IPS-15b (cell line): ENCODE results near the gene KDM4C.

Experiments used
- H3K27me3 ChIP-seq: one replicate; pipeline ENCODE4 v1.6.1; 2013; ENCODE audit warnings: low read length; ENCODE audit not compliant: control insufficient read depth, insufficient read depth
- H3K36me3 ChIP-seq: one replicate; pipeline ENCODE4 v1.6.1; 2013; ENCODE audit warnings: low read length; ENCODE audit not compliant: control insufficient read depth, insufficient read depth
- H3K4me1 ChIP-seq: one replicate; pipeline ENCODE4 v1.6.1; 2013; ENCODE audit warnings: mild to moderate bottlenecking, low read length; ENCODE audit not compliant: control insufficient read depth, insufficient read depth
- H3K4me3 ChIP-seq: one replicate; pipeline ENCODE4 v1.5.1; 2013; ENCODE audit warnings: low read depth, low read length
- H3K9ac ChIP-seq: one replicate; pipeline ENCODE4 v1.6.1; 2013; ENCODE audit warnings: low read depth, mild to moderate bottlenecking, low read length
- H3K9me3 ChIP-seq: one replicate; pipeline ENCODE4 v1.6.1; 2013; ENCODE audit warnings: mild to moderate bottlenecking, low read length; ENCODE audit not compliant: control insufficient read depth, insufficient read depth

KDM4C gene

DNA sequence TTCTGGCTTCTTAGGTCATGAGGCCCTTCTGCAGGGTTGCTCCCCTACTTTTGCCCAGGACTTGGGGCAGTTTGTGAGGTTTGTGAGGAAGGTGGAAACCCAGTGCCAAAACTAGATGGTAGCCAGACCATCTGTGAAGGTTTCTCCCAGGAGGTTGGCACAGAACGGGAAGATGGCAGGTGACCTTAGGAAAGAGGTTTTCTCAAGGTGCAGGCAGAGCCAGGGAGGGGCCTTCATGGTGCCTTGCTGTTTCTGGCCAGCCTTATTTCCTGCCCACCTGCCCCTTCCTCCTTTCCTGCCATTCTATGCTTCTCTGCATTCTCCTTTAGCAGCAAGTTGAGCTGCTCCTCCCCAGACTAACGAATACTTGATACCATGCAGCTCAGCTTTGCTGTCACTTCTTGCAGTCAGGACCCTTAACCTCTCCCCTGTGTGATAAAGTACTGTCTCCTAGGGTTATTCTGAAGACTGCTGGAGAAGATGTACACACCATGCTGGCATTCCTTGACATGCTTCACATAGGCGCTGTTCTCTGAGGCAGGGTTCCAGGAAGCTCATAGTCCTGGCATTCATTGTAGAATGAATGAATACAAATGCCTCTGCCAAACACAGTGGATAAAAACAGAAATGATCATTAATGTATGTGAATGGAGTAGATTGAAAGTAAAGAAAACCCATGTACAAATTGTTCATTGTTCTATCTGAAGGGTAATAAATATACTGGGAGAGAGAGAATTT lies 154.3 kb downstream of the KDM4C start:
- Histone ChIP-seq H3K9ac (no peak overlapping the region), H3K36me3 (no peaks in the 10 kb centered on the region), H3K4me1 (peaks cover under 1% of the 10 kb centered on the region), H3K9me3 (no peaks in the 10 kb centered on the region), H3K27me3 (no peaks in the 10 kb centered on the region), H3K4me3 (no peak overlapping the region)

- Histone ChIP-seq H3K9me3 (no peaks in the 10 kb centered on the region), H3K4me3 (no peak overlapping the region), H3K9ac (no peak overlapping the region), H3K27me3 (no peaks in the 10 kb centered on the region), H3K36me3 (no peaks in the 10 kb centered on the region), H3K4me1 (no peaks in the 10 kb centered on the region)
Measured at GRCh38 chr9:6915635-6916034, 157.9 kb downstream of the KDM4C start.

DNA sequence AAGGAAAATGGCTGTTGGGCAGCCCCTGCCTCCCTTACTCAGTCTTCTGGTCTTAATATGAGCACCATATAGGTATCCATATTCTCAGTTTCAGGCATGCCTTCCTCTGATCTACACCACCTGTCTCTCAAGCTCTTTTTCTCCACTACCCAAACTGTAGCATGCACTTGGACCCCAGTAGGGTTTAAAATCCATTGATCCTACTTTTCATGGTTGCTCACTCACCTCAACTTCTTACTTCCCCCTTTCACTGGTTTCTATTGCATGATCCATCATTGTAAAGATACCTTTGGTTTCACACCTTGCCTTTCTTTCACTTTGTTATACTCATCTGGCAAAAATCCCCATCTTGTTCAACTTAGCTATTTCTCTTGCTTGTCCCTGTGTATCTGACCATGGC lies 159.4 kb downstream of the KDM4C start:
- Histone ChIP-seq H3K9ac (no peak overlapping the region), H3K9me3 (no peaks in the 10 kb centered on the region), H3K4me3 (no peak overlapping the region), H3K36me3 (no peaks in the 10 kb centered on the region), H3K4me1 (no peaks in the 10 kb centered on the region), H3K27me3 (no peaks in the 10 kb centered on the region)

DNA sequence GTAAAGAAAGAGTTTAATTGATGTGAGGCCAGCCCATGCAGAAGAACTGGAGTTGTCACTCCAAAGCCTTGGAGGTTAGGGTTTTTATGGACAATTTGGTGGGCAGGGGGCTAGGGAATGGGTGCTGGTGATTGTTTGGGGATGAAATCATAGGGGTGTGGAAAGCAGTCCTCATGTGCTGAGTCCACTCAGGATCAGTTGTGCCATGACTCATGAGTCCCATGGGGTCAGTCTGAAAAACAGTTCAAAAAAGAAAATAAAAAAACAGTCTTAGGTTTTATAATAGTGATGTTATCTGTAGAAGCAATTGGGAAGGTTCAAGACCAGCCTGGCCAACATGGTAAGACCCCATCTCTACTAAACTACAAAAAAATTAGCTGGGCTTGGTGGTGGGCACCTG lies 162.3 kb downstream of the KDM4C start:
- Histone ChIP-seq H3K4me1 (no peaks in the 10 kb centered on the region), H3K36me3 (no peaks in the 10 kb centered on the region), H3K9me3 (no peaks in the 10 kb centered on the region), H3K9ac (no peak overlapping the region), H3K27me3 (no peaks in the 10 kb centered on the region), H3K4me3 (no peak overlapping the region)

GRCh38 chr9:6921315-6921714 lies 163.5 kb downstream of the KDM4C start:
- Histone ChIP-seq H3K9ac (no peak overlapping the region), H3K4me3 (no peak overlapping the region), H3K27me3 (no peaks in the 10 kb centered on the region), H3K36me3 (no peaks in the 10 kb centered on the region), H3K9me3 (no peaks in the 10 kb centered on the region), H3K4me1 (no peaks in the 10 kb centered on the region)

GRCh38 chr9:6922124-6922676 lies 164.4 kb downstream of the KDM4C start:
- Histone ChIP-seq H3K9me3 (no peaks in the 10 kb centered on the region), H3K36me3 (no peaks in the 10 kb centered on the region), H3K4me3 (no peak overlapping the region), H3K4me1 (no peaks in the 10 kb centered on the region), H3K27me3 (no peaks in the 10 kb centered on the region), H3K9ac (no peak overlapping the region)

GRCh38 chr9:6922680-6923079 lies 164.9 kb downstream of the KDM4C start:
- H3K9me3 ChIP-seq: no peaks in the 10 kb centered on the region
- H3K36me3 ChIP-seq: no peaks in the 10 kb centered on the region
- H3K4me3 ChIP-seq: no peak overlapping the region
- no peaks in the 10 kb centered on the region for H3K27me3 ChIP-seq
- no peak overlapping the region for H3K9ac ChIP-seq
- H3K4me1 ChIP-seq: no peaks in the 10 kb centered on the region

- Histone ChIP-seq H3K4me3 (no peak overlapping the region), H3K9me3 (no peaks in the 10 kb centered on the region), H3K9ac (no peak overlapping the region)
Measured at GRCh38 chr9:6923086-6923485, 165.3 kb downstream of the KDM4C start.

DNA sequence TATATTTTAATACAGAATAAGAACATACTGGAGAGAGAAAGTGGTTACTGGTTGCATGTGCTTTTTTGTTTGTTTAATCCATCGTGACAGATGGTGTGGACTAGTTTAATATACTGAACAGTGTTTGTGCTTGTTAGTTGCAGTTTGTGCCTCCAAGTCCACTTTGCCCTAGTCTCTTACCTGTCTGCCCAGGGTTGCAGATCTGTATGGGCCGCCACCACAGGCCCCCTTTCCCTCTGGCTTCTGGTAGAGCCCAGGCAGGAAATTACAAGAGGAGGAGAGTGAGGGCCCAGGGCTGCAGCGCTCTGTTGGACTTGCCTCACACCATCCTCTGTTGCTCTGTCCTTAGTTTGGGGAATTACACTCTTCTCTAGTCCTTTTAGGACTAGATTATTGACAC lies 166.4 kb downstream of the KDM4C start:
- Histone ChIP-seq H3K4me1 (no peaks in the 10 kb centered on the region), H3K9ac (no peak overlapping the region), H3K27me3 (no peaks in the 10 kb centered on the region), H3K4me3 (no peak overlapping the region), H3K36me3 (no peaks in the 10 kb centered on the region), H3K9me3 (no peaks in the 10 kb centered on the region)

More at GRCh38 chr9:6923086-6923485, 165.3 kb downstream of the KDM4C start:
- H3K4me1 ChIP-seq: no peaks in the 10 kb centered on the region
- no peaks in the 10 kb centered on the region for H3K27me3 ChIP-seq
- H3K36me3 ChIP-seq: no peaks in the 10 kb centered on the region

- Histone ChIP-seq H3K4me1 (no peaks in the 10 kb centered on the region), H3K4me3 (no peak overlapping the region), H3K9me3 (no peaks in the 10 kb centered on the region), H3K36me3 (no peaks in the 10 kb centered on the region), H3K9ac (no peak overlapping the region), H3K27me3 (no peaks in the 10 kb centered on the region)
Measured at GRCh38 chr9:6924988-6925563, 167.3 kb downstream of the KDM4C start.

- Histone ChIP-seq H3K4me3 (no peak overlapping the region), H3K4me1 (no peaks in the 10 kb centered on the region), H3K36me3 (no peaks in the 10 kb centered on the region), H3K9ac (no peak overlapping the region), H3K9me3 (no peaks in the 10 kb centered on the region), H3K27me3 (no peaks in the 10 kb centered on the region)
Measured at GRCh38 chr9:6925836-6926235, 168.1 kb downstream of the KDM4C start.

DNA sequence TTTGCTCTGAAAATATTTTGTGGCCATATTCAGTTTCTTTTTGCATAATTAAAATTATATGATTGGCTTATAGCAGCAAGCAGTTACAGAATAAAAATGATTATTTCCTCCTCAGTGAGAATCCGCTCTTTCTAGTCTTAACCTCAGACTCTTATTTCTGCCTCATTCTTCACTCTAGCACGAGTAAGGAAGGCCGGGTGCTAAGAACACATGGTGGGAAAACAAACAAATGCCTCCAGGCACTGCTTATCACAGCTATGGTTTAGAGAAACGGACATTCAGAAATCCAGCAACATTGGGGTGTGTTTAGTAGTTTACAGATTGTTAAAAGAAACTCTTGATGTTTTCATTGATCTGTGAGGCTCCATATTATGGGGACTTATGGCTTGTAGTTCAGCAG lies 168.7 kb downstream of the KDM4C start:
- Histone ChIP-seq H3K36me3 (no peaks in the 10 kb centered on the region), H3K9me3 (no peaks in the 10 kb centered on the region), H3K4me3 (no peak overlapping the region), H3K9ac (no peak overlapping the region), H3K27me3 (no peaks in the 10 kb centered on the region), H3K4me1 (no peaks in the 10 kb centered on the region)
